Glomerular visceral epithelial cell (primary cell): ENCODE data around the gene ID3.
"Not testable (repeated sequence)": the region's sequence is repeated elsewhere in the genome, so short reads cannot be mapped to it uniquely, and the experiment has no call there.

Source experiments
- DNase-seq: peaks from one replicate; pipeline ENCODE4 v3.0.0-alpha.2; 2016; ENCODE audit errors: extremely low spot score

ID3 gene

DNA sequence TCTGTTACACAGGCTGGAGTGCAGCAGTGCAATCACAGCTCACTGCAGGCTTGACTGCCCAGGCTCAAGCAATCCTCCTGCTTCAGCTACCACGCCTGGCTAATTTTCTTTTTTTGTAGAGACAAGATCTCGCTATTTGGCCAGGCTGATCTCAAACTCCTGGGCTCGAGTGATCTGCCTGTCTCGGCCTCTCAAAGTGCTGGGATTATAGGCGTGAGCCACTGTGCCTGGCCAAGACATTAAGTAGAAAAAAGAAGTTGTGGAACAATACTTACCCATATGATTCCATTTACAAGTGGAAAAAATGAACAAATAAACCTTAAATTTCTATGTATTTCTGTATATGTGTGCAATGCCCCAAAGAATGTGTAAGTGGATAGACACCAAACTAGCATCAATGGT, 30.3 kb upstream of the ID3 start:
- DNase-seq: no peak

DNA sequence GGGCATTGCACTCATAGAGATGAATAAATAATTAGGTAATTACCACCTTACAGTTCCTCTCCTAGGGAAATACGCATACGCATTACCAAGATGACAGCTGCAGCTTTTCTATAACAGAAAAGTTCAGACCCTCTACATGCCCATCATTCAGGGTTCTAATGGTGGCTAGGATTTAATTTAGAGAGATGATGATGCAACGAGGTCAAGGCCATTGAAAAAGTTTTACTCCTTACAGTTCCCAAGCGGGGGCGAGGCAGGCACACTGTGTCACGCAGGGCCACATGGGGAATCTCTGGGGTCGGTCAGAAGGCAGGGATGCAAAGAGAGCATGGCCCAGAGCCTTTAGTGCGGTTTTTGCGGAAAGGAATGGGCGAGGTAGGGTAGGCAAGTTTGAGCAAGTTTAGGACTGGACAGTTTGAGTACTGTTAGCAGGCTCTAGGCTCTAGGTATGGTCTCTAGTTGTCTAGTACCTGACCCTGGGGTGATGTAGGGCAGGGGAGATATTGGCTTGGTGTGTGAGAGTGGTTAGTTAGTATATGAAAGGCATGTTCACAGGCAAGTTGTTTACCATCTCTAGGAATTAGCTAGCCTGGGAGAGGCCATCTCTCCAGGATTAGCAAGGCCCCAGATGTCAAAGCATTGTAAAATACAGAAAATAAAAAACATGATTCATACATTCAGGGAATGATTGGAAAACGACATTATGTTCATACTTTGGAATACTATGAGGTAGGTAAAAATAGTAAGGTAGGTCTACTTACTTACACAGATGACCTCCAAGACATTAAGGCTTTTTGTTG, 29.6 kb upstream of the ID3 start:
- DNase-seq: no peak

DNA sequence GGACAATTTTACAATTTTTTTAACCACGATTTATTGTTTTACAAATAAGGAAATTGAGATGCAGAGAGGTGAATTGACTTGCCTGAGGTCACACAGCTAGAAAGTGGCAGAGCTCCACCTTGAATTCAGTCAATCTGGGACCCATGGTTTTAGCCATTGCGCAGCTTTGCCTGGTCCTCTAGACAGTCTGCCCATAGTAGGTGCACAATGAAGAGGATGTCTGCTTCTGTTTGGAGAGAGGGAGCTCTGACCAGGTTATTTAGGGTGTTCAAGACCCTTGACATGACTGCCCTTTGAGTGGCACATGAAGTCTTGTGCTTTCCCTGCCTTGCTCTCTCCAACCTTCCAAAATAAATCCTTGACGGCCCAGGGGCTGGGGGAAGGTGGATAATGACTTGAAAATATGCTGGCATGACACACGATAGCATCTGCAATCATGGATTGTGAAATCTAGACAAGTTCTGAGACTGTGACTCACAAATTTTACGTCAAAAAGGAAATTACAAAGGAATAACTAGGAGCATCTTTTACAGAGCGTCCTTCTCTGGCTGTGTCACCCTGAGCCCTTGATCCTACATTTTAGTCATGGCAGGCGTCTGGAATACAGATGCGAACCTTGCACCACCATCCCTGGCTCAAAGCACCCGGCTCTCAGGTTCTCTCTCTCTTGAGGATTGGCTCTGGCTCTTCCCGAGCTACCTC, 26.2 kb upstream of the ID3 start:
- peak; percentile 72 for DNase-seq

DNA sequence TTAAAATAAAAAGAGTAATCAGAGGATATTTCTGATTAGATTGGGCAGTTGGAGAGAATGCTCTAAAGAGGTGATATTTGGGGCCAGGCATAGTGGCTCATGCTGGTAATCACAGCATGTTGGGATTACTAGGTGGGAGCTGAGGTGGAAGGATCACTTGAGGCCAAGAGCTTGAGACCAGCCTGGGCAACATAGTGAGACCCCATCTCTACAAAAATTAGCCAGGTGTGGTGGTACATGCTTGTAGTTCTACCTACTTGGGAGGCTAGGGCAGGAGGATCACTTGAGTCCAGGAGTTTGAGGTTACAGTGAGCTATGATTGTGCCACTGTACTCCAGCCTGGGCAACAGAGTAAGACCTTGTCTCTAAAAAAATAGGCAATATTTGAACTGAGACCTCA, 24.4 kb upstream of the ID3 start:
- DNase-seq: not testable (repeated sequence)

DNA sequence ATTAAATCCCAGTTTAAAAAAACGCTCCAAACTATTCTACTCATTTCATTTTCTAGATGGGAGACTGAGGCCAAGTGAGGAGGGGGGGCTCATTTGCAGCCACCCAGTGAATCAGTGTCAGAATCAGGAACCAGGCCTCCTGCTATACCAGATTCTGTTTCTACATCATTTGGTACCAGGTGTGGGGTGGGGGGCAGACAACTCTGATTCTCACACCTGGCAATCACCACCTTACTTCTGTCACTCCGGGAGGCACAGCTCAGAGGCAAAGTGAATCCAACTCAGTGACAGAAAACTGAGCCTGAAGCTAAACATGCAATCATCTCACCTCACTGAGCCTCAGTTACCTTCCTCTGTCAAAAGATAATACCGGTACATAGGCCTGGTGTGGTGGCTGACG, 23.5 kb upstream of the ID3 start:
- DNase-seq: no peak

DNA sequence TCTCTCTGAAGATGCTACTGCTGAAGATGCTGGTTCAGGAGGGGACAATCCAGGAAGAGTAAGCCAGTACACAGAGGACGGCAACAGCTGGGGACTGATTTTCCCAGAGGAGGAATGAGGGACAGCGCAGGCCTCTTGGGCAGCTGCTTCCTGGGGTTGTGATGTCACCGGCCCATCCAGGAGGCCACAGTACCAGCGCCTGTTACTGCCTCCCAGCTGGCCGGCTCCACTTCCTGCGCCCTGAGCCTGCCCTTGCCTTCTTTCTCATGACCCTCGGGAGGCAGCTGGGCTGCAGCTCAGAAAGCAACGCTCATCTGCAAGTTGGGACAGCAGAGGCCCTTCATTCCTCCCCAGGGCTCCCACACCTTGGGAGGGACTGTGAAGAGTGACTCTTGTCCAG, 21.9 kb upstream of the ID3 start:
- DNase-seq: no peak

DNA sequence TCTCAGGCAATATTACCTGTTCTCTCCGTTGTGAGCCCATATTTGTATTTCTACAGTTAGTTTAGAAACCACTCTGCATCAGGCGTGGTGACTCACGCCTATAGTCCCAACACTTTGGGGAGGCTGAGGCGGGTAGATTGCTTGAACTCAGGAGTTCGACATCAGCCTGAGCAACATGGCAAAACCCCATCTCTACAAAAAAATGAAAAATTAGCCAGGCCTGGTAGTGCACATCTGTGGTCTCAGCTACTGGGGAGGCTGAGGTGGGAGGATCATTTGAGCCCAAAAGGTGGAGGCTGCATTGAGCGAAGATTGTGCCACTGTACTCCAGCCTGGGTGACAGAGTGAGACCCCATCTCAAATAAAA, 19.7 kb upstream of the ID3 start:
- no peak for DNase-seq

DNA sequence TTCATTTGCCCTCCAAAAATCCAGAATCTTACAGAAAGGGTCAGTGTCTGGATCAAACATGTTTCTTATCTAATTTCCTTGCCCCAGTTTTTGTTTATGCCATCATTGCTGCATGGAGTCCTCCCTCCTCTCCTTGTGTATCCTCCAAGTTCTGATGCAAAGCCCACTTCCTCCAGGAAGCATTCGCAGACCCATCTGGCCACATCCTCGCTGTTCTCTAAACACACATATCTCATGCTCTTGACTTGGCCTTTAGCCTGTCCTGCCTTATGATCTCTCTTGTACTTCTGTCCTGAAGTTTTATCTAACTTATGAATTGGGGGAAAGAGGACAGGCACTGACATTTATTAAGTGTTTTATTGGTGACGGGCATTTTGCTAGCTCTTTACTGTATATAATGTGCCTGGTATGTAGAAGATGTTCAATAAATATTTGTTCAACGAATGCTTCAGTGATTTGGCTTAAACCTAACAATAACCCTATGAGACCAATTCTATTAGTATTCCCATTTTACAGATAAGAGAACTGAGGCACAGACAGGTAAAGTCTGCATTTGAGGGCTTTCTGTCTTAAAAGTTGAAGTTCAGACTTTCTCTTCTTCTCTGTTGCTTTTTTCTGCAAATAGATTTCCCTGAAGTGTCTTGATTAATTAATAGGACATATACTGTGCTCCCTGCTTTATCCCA, 19.2 kb upstream of the ID3 start:
- DNase-seq: no peak

DNA sequence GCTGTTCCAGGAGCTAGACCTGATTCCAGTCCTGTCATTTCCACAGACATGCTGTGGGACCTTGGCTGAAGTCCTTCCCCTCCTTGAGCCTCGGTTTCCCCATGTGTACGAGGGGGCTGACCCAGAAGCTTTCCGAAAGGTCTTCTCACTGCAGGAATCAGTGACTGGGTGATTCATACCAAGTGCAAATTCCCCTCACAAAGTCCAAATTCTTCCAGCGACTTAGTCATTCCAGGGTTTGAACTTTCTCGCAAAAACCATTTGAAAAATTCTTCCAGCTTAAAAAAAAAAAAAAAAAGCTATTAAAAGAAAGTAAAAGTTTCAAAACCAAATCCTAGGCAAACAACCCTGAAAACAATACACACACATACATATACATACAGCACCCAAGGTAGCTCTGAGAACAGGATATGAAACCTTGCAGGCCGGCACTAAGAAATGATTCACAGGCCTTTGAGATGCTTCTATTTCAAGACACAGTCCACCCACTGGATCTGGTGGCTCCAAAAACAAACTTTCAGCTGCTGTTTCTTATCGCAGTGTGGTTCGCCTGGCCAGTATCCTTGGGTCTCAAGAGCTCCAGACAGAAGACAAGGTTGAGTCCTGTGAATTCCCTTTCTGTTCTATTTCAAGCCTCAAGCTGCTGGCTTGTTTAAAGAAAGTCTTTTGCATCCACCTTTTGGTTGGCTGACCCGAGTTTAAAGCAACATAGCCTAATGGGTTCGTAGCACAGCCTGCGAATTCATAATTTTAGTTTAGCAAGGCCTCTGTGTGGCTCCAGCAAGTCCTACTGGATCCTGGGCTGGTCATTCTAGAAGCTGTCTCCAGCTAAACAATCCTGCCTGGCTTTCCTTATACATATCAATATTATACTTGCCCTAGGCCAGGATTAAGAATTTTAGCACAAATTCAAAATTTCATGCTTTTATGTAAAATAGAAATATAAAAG, 18.0 kb upstream of the ID3 start:
- DNase-seq: peak; percentile 63

DNA sequence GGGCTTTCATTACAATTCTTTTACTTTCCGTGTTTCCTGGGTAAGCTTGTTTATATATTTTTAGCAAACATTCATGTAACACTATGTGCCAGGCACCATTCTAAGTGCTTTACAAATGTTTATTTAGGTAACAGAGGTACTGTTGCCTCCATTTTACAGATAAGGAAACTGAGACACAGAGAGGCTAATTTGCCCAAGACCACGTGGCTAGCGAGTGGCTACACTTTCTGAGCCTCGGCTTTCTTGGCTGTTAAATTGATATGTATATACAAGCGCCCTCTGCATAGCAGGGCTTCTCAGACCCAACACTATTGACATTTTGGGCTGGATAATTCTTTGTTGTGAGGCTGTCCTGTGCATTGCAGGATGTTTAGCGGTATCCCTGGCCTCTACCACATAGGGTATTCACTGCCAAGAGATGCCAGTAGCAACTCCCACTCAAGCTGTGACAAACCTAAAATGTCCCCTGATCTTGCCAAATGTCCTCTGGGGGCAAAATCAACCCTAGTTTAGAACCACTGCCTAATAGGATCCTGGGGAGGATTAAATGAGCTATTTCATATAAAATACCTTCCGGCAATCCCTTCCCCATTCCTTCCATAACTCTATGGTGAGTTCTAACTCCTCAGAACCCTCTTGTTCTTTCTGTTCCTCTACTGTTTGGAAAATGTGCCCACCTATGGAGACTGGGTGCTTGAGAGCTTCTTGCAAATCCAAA, 17.2 kb upstream of the ID3 start:
- no peak for DNase-seq

DNA sequence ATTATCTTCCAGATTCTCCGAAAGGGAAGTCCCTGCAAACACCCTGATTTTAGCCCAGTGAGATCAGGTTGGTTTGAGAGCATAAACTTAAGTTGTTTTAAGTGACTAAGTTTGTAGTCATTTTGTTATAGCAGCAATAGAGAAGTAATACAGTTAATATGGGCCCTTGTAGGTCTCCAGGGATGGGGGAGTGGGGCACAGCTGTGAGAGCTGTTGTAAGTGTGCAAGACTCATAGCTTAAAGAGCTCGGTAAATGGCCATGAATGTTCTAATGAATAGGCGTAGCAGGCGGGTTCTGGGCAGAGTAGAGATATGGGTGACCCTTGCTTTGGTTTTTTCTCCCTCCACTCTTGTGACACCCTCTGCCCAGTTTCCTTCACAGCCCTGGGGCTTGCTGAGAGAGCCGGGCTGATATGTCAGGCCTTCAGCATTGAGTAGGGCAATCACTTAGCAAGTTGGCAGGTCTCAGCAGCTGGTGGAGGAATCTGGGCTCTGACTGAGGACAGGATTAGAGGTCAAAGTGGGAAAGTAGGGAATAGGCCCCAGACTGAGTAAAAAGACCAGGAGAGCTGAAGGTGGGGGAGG, 16.0 kb upstream of the ID3 start:
- DNase-seq: no peak

DNA sequence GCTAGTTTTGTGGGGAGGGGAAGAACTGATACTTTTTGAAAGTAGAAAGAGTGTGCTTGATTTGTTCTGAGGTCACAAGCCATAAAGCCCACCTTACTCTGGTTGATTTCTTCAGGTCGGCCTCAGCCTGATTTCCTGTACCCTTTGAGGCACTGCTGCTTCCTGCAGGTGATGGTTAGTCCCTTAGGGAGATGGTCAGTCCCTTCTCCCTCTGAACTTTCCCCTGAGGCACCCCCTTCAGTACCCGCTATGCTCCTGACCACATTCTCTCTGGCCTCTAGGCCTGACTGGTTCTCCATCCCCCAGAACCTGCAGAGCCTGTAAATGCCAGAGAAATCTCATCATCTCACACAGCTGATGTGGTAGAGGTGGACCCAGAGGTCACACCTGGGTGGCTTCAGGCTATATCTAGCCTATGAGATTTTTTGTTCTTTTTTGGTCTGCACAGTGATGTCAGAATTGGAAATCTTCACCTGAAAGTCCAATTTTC, 15.0 kb upstream of the ID3 start:
- DNase-seq: peak; percentile 67

DNA sequence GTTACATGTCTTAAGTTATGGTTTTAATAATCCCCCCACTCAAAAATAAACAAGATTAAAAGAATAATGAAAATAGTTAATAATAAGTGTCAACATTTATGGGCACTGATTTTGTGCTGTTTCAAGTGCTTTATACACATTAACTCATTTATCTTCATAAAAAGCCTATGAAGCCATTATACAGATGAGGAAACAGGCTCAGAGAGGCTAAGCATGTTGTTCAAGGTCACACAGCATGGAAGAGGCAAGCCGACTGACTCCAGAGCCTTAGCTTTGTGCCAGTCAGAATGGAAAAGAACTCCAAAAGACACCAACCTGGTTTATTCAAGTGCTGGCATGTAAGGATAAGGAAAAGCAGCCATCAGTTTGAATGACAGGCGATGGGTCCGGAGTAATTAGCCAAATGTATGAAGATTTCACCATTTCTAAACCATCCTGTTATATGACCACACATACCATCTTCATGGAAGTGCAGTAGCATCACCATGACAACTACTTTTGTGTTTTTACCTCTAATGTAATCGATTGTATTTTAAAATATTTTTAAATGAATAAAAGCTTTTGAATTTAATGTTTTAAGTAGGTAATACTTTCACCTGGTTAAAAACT, 14.4 kb upstream of the ID3 start:
- no peak for DNase-seq

DNA sequence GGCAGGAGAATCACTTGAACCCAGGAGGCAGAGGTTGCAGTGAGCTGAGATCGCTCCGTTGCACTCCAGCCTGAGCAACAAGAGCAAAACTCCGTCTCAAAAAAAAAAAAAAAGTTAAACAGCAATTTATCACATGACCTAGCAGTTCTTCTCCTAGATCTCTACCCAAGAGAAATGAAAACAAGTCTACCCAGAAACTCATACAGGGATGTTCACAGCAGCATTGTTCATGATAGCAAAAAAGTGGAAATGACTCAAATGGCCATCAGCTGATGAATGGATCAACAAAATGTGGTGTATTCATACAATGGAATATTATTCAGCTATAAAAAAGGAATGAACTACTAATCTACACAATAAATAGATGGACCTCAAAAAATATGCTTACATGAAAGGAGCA, 12.2 kb upstream of the ID3 start:
- DNase-seq: no peak

DNA sequence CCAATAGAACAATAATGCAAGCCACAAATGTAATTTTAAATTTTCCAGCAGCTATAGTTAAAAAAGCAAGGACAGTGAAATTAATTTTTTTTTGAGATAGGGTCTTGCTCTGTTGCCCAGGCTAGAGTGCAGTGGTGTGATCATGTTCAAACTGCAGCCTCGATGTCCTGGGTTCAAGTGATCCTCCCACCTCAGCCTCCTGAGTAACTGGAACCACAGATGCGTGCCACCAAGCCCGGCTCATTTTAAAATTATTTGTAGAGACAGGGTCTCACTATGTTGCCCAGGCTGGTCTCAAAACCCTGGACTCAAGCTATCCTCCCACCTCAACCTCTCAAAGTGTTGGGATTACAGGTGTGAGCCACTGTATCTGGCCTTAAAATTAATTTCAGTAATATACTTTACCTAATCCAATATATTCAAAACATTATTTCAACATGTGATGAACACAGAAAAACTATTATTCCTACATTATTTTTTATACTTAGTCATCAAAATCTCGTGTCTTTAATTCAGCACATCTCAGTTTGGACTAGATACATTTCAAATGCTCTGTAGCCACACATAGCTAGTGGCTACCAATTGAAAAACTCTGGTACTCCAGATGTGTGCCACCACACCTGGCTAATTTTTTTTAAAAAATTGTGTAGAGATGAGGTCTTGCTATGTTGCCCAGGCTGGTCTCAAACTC, 10.8 kb upstream of the ID3 start:
- DNase-seq: no peak

DNA sequence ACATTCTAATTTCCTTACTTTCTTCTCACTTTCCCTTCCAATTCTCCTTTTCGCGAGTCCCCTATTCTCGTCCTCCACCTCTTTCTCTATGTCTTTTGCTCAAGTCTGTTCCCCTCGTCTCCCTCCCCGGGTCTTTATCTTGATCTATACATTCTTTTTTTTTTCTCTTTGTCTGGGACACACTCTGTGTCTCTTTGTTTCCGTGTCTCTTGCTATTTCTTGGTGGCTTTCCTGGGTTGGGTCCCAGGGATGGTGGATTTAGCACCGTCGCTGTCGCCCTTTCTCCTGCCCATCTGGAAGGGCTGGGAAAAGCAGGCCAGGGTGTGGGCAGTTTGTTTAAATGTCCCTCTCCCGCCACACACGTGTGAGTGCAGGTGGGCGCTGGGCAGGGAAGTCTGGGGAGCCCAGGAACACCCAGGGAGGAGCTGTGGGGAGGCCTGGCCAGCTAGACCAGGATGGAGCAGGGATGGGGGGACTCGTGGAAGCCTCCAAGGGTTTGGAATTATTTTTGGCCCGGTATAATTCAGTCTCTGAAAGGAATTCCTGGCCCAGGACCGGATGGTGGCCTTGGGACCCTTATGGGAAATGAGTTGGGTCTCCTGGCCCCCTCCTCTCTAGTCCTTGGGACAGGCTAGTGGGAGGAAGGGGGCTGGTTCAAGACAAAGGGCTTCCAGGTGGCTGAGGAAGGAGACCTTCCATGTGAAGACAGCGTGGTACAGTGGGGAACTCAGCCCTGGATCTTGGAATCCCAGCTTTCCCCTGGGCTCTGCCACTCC, 9.5 kb upstream of the ID3 start:
- DNase-seq: no peak

DNA sequence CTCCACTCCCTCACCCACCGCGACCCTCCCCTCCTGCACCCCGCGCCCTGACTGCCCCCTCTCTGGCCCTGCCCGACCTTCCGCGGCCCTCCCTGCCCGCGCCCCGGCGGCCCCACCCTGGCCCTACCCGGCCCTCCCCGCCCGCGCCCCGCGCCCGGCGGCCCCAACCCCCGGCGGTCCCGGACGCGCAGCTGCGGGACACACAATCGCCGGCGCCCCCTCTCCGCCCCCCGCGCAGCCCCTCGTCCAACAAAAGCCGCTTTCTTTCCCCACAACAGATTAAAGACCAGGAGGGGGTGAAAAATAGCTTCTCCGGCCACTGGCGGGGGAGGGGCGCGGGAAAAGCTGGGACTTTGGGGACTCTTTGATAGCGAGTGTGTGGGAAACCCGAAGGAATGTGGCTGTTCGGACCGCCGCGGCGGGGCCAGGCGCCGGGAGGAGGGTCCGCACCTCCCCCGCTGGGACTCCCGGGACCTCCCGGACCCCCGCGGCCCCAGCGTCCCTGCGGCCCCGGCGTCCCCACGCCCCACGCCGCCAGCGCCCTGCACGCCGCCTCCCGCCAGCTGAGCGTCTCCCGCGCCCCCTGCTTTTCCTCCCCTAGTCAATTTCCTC, 8.8 kb upstream of the ID3 start:
- no peak for DNase-seq

DNA sequence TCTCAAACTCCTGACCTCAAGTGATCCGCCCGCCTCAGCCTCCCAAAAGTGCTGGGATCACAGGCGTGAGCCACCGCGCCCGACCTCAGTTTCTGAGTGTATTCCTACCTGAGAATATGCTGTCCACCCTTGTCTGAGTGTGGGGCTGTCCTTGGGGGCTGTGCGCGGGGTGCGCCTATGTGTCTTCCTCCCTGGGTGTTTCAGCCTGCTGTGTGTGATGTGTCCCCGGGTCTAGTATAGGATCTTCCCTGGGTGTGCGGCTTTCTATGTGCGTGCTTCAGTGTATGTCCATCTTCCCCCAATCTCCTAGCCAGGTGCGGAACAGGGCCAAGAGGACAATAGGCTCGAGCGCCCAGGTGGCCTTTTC, 8.3 kb upstream of the ID3 start:
- DNase-seq: no peak
